ENCODE results near the gene SULF2.

SULF2 gene

DNA sequence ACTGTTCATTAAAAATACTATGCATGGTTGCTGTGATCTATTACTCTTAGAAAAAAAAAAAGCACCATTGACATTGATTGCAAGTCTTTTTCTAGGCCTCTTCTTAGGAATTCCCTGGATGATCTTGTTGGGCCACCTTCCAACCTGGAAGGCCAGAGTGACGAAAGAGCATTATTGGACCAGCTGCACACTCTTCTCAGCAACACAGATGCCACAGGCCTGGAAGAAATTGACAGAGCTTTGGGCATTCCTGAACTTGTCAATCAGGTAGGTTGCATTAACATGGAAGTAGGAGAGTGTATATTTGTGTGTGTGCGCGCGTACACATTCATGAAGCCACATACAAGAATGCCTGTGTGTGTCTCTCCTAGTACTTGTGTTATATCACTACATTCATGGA lies 143.2 kb downstream of the SULF2 start:
- DNase-seq = no peak

DNA sequence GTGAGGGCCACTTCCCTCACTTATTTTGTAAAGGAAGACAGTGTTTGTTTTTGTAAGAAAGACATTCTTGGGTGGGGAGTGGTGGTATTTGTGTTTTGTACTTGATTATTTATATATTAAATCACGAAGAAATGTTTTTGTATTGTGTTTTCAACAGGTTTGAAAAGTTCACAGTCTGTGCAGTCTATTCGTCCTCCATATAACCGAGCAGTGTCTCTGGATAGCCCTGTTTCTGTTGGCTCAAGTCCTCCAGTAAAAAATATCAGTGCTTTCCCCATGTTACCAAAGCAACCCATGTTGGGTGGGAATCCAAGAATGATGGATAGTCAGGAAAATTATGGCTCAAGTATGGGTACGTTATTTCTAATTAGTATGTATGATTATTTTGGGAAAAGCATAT lies 146.4 kb downstream of the SULF2 start:
- no peak for DNase-seq

DNA sequence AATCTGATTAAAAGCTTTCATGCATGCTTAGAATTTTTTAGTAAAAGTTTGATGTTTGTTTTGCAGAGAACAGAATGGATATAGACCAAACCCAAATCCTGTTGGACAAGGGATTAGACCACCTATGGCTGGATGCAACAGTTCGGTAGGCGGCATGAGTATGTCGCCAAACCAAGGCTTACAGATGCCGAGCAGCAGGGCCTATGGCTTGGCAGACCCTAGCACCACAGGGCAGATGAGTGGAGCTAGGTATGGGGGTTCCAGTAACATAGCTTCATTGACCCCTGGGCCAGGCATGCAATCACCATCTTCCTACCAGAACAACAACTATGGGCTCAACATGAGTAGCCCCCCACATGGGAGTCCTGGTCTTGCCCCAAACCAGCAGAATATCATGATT lies 150.0 kb downstream of the SULF2 start:
- no peak for DNase-seq

DNA sequence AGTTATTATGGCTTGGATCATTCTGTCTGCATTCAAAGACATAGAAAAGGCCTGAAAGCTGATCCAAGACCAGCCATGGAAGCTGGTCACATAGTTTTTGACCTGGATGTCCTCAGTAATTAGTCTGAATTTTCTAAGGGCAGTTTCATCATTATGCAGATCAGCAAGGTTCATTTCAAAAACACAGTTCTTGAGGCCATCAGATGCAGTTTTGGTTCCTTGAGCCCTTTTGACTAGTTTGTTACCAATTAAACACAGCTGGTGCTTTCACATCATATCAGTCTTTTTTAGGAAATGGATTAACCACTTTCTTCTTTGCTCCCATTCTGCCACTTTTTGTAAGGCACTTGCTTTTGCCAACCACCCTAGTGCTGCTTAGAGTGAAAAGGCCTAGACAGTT lies 154.2 kb downstream of the SULF2 start:
- DNase-seq = no peak

DNA sequence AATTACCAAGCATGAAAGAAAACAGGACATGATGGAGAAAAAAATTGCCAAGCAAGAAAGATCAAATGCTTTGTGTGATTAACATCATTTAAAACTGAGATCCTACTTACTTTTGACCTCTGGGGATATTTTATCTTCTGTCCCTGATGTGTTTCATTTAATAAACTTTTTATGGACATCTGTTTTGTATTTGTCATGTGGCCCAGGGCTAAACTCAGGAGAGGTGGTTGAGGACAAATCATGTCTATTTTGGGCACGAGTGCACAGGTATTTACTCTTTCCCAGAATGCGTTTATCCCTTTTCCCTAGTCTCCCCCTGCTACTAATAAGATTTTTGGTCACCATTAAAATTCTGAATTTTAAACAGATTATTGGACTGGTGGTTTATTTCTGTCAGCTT lies 155.4 kb downstream of the SULF2 start:
- no peak for DNase-seq

DNA sequence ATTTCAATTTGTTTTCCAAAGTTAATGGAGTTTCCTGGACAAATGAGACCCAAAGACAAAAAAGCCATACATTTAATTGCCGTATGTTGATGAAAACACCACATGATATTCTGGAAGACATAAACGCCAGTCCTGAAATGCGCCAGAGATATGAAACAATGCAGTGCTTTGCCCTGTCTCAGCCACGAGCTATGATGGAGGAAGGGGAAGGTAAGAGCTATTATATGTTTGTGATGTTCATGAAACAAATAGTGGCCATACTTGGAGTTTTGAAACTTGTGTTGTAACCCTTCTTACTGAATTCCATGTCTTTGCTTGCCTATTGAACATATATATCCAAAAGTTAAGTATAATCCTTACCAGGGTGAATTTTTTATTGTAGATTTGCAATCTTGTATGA lies 157.7 kb downstream of the SULF2 start:
- DNase-seq = no peak

DNA sequence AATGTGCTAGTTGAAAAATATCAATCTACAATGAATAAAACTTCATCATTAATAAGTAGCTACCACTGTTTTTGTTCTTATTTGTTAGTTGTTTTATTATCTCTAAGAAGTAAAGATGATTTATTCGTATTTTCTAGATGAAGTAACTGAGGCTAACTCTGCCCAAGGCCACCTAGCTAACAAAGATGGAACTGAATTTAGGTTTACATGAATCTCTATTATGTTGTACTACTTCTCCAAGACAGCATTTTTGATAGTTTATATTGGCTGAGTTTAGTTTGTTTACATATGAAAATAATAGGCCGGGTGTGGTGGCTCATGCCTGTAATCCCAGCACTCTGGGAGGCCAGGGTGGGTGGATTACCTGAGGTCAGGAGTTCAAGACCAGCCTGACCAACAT lies 162.1 kb downstream of the SULF2 start:
- no peak for DNase-seq

DNA sequence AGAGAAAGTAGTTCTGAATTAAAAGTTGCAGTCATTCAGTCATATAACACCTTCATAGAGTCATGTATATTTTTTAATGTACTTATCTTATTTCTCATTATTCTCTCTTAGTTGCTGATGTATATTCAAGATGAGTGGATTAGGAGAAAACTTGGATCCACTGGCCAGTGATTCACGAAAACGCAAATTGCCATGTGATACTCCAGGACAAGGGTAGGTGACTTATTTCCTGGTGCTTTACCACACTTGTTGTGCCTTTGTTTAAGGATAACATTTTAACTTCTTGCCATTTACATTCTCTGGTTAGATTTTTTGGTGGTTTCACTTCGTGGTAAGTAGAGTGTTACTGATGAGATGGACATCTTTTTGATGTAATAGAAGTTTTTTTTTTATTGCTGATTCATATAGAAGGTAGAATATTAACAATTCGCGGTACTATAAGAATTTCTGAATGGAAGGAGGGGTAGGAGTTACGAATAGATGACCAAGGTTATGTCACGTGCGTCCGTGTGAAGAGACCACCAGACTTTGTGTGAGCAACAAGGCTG lies 163.1 kb downstream of the SULF2 start:
- DNase-seq = no peak

DNA sequence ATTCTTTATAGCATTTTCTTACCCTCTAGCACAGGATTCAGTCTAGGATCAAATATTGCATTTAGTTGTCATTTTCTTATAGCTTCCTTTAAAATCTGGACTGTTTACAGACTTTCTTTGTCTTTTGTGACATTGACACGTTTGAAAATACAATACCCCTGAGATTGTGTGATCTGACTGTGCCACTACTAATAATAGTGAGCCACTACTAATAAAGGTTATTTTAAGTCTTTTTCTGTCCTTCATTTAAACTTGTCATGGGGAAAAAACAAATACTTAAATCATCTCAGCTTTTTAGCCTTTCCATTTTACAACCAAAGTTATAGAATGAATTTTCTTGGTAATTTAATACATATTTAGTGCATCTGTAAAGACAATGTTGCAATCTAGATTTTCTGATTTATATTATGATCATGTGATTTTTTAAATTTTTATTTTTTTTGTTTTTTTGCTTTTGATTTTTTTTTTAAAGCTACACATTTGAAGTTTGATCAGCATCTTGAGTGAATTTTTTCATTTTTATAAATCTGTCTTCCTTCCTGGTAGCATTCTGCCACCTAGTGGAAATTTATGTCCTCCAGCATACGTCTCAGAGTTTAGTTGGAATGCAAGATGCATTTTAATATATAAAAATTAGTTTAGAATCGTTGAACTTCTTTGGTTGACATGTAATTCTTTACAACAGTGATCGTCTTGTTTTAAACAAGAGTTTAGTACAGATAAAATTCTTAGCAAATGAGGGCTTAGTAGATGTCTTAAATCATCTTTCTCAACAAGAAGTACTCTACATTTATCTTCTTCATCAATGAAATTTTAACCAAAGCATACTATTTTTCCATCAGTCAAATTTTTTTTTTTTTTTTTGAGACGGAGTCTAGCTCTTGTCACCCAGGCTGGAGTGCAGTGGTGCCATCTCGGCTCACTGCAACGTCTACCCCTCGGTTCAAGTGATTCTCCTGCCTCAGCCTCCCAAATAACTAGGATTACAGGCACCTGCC lies 164.2 kb downstream of the SULF2 start:
- peak in 1 of 2 donors; percentile 59 for DNase-seq

DNA sequence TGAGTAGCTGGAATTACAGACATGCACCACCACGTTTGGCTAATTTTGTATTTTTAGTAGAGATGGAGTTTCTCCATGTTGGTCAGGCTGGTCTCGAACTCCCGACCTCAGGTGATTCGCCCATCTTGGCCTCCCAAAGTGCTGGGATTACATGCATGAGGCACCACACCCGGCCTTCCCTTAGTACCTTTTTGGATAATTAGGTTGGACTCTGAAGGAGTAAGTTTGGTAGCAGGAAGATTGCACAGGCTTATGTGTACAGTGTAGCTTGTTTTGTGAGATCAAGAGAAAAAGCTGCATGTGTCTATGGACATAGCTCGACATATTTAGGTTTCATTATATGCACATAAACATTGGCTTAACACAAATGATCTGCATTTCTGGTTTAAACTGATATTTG lies 166.8 kb downstream of the SULF2 start:
- no peak for DNase-seq

DNA sequence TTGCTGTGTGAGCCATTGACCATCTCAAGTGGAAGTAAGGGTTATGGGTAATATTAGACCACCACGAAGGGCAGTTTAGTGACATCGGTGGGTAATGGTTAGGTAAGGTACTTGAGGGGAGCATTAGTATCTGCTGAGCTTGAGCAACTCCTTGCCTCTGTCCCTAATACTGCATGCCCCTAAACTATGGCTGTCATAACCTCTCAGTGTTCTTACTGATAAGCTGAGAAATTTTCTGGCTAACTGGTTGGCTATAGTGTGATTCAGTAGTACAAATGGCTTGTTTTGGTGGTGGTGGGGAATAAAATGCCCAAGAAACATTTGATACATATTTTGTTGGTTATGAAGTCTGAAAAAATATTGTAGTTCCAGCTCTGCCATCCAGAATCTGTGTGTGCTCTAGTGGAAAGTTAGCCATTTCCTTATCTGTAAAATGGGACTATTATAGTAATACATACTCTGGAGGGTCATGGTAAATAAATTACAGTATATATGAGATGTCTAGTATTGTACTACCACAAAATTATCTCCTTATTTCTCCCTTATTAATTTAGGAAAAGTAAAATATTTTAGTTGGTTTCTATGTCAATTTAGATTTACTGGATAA lies 170.5 kb downstream of the SULF2 start:
- DNase-seq = no peak

DNA sequence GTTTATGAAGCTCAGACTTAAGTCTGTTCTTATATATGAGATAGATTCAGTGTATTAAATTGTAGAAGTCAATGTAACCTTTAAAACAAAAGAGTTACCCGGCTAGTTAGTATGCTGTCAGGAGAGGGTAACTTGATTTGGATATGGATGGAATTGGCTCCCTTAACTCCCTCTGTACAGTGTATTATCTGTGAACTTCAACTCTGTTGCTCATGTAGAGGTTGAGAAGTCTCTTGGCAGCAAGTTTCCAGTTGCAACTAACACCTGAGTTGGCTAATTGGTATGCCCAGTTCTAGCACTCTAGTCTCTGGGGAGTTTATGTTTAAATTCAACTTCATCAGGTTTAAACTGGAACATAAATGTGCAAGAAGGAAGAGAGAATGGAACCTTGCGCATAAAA lies 172.6 kb downstream of the SULF2 start:
- DNase-seq = no peak

DNA sequence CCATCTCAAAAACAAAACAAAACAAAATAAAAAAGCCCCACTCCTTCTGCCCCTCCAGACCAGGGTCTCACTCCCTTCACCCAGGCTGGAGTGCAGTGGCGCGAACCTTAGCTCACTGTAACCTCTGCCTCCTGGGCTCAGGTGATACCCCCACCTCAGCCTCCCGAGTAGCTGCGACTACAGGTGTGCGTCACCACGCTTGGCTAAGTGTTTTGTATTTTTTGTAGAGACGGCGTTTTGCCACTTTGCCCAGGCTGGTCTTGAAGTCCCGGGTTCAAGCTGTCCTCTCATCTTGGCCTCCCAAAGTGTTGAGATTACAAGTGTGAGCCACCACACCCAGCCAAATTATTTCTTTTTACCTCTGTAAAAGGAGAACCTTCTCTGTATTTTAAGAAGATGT lies 173.5 kb downstream of the SULF2 start:
- DNase-seq = no peak

DNA sequence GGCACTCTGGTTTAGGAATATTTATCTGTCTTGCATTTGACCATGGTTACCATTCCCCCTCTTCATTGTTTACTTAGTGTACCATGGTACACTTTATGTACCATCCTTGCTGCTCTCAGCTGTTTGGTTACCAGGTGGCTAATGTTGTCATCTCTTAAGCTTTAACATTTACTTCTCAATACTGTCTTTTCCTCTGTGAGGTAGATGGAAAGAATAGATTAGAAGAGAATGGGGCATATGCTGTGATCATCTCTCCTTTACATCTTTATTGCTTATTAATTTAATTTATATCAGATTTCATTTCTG lies 174.4 kb downstream of the SULF2 start:
- DNase-seq = peak in 1 of 2 donors; percentile 39

DNA sequence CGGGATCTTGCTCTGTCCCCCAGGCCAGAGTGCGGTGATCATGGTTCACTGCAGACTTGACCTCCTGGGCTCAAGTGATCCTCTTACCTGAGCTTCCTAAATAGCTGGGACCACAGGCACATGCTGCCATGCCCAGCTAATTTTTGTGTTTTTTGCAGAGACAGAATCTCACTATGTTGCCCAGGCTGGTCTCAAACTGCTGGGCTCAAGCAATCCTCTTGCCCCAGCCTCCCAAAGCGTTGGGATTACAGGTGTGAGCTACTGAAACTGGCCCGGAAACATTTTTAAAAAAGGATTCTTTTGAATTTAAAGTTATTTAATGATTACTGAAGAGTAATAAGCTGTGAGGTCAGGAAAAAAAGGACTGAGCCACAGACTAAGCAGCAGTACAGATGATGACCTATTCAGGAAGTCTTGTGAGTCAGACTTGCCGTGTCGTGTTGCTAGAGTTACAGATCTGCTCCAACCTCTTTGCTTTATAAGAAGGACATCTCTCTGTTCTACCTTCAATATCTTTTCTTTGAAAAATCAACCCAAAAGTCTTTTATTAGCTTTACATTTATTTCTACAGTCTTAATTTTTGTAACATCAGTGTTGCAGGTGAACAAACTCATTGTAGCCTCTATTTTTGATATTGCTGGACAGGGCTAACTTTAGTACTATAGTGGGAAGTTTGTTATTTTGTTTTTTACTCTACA lies 174.9 kb downstream of the SULF2 start:
- peak; percentile 39 to 53 for DNase-seq

DNA sequence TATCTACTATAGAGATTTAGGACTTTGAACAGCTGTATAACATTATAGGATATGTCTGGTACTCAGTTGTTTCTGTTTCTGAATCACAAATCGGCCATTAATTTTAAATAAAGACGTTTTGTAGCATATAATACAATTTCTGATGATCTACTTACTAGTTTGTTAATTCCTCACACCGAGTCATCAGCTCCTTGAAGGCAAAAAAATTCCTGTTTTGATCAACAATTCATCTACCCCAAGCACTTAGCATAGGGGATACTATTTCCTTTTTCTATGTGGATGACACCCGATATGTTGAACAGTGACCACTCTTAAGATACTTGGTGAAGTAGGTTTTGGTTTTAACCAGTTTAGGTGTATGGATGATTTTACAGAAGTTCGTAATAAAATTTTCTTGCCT lies 176.3 kb downstream of the SULF2 start:
- DNase-seq = no peak

Data from CD4-positive, alpha-beta T cell treated with Interleukin-1 beta for 1 hour (primary cell).